PC-3 (cell line): Measurements from ENCODE around the gene CLEC1B.

Experiments used
- CTCF ChIP-seq: fragments of 300-600 bp; sonication (generic); conservative IDR thresholded peaks from 2 replicates; pipeline ENCODE4 v1.5.1; 2017; ENCODE audit warnings: antibody characterized with exemption, low read depth, mild to moderate bottlenecking, low read length
- EZH2 ChIP-seq: fragments of 300-600 bp; sonication (generic); IDR thresholded peaks from one replicate; pipeline ENCODE4 v1.6.1; 2017; ENCODE audit warnings: antibody characterized with exemption, mild to moderate bottlenecking, low read length; ENCODE audit not compliant: unreplicated experiment
- EZH2phosphoT487 ChIP-seq: fragments of 300-600 bp; sonication (generic); IDR thresholded peaks from 2 replicates; pipeline ENCODE4 v1.6.1; 2018; ENCODE audit warnings: mild to moderate bottlenecking, antibody characterized with exemption, low read length, borderline replicate concordance

- TF ChIP-seq EZH2 = no peak
- no peak for TF ChIP-seq CTCF
- TF ChIP-seq EZH2phosphoT487 = no peak
Observed at GRCh38 chr12:9977916-9978315, 21.0 kb downstream of the CLEC1B start.
